BLaER1 (cell line): Measurements from ENCODE around the gene CD36.

Experiments used
- H3K27ac ChIP-seq: shearing (Covaris generic); formaldehyde crosslinking; 2 replicates; pipeline ENCODE4 v1.8.1; 2022
- H3K27me3 ChIP-seq: shearing (Covaris generic); formaldehyde crosslinking; 2 replicates; pipeline ENCODE4 v1.8.1; 2022
- H3K36me3 ChIP-seq: shearing (Covaris generic); formaldehyde crosslinking; 2 replicates; pipeline ENCODE4 v1.8.1; 2022
- H3K4me1 ChIP-seq: shearing (Covaris generic); formaldehyde crosslinking; 2 replicates; pipeline ENCODE4 v1.8.1; 2022
- H3K4me2 ChIP-seq: shearing (Covaris generic); formaldehyde crosslinking; 2 replicates; pipeline ENCODE4 v1.8.1; 2022
- H3K4me3 ChIP-seq: shearing (Covaris generic); formaldehyde crosslinking; 2 replicates; pipeline ENCODE4 v1.8.1; 2022
- H3K9ac ChIP-seq: shearing (Covaris generic); formaldehyde crosslinking; 2 replicates; pipeline ENCODE4 v1.8.1; 2022
- H3K9me3 ChIP-seq: shearing (Covaris generic); formaldehyde crosslinking; 2 replicates; pipeline ENCODE4 v1.8.1; 2022
- H4K20me1 ChIP-seq: shearing (Covaris generic); formaldehyde crosslinking; 2 replicates; pipeline ENCODE4 v1.8.1; 2022
- Cebpa-rat ChIP-seq: shearing (Covaris generic); IDR thresholded peaks from 2 replicates; pipeline ENCODE4 v1.8.1; 2022

Gene CD36

DNA sequence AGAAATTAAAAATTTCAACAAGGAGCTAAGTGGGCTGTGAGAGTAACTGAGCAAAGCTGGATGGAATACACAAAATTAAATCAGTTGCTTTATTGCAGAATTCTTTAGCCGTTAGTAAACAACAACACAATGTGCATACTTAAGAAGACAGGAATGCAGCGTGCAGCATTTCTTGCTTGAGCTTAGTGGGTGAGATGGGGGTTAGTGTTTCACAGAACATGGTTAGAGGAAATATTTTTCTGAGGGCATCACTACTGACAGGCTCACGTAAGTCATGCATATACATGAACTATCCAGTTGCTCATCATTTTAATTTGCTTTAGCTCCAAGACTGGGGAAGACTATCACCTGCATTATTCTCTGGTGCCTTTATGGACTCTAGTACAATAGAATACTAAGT, 80.8 kb downstream of the CD36 start:
- no peak overlapping the region for H3K9ac ChIP-seq
- H3K4me3 ChIP-seq = no peak overlapping the region
- H3K27ac ChIP-seq = no peak overlapping the region
- no peak overlapping the region for H3K4me2 ChIP-seq
- H3K27me3 ChIP-seq = no peaks in the 10 kb centered on the region
- TF ChIP-seq Cebpa-rat = no peak
- H3K36me3 ChIP-seq = no peaks in the 10 kb centered on the region
- H3K9me3 ChIP-seq = no peaks in the 10 kb centered on the region
- H3K4me1 ChIP-seq = no peaks in the 10 kb centered on the region
- no peaks in the 10 kb centered on the region for H4K20me1 ChIP-seq

DNA sequence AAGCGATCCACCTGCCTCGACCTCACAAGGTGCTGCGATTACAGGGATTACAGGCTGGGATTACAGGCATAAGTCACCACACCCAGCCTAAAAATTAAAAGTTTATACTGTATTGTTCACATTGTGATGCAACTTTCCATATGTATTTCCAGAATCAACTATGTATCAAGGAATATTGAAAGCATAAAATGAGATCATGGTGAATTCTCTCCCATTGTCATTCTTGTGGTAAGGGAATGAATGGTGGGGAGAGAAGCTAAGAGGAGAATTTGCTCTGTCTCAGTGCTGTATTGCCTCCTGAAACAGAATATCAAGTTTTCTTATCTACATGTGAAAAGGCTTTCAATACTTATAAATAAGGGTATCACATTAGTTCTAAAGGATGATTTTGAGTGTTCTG, 81.7 kb downstream of the CD36 start:
- no peaks in the 10 kb centered on the region for H3K36me3 ChIP-seq

DNA sequence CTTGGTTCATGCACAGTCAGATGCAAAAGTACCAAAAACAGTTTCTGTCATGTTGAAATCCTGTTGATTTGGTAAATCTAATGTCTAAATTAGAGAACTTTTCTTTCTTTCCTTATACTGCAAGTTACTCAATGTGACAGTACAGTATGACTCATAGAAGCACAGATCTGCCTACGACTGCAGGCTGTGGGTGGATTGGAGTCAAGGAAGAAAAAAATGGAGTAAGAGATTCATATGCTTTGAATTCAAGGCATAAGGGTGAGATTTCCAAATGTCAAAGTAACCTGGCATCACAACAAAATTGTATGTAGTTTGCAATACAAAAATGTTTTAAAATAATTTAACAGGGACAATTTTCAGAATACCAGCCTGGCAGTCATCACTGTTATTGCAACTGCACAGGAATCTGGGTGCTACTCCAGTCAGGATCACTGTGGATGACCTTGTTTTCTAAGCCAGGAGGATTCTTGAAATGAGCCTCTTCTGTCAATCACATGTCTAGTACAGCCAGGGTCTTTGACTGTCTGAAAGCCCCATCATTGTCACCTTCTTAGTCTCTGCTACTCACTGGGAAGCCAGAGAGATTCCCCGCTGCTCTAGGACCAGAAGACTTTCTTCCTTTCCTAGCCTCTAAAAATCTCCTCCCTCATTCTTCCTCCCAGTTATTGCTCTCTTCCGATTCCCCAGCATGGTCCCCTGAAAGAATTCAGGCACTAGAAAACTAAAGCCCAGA, 83.6 kb downstream of the CD36 start:
- H3K9me3 ChIP-seq = no peaks in the 10 kb centered on the region
- no peaks in the 10 kb centered on the region for H3K36me3 ChIP-seq
- H4K20me1 ChIP-seq = no peaks in the 10 kb centered on the region
- no peak overlapping the region for H3K27ac ChIP-seq
- H3K4me2 ChIP-seq = no peak overlapping the region
- peaks cover 22% of the 10 kb centered on the region for H3K4me1 ChIP-seq
- no peak overlapping the region for H3K4me3 ChIP-seq
- TF ChIP-seq Cebpa-rat = no peak
- H3K27me3 ChIP-seq = no peaks in the 10 kb centered on the region
- H3K9ac ChIP-seq = no peak overlapping the region

More for the DNA sequence above, 81.7 kb downstream of the CD36 start:
- no peaks in the 10 kb centered on the region for H3K9me3 ChIP-seq
- peaks cover 3% of the 10 kb centered on the region; the same call in 1 of the 2 replicates for H3K4me1 ChIP-seq
- no peak overlapping the region for H3K4me2 ChIP-seq
- no peak overlapping the region for H3K9ac ChIP-seq
- H3K27me3 ChIP-seq = no peaks in the 10 kb centered on the region
- no peaks in the 10 kb centered on the region for H4K20me1 ChIP-seq
- TF ChIP-seq Cebpa-rat = no peak
- H3K4me3 ChIP-seq = no peak overlapping the region
- H3K27ac ChIP-seq = no peak overlapping the region

DNA sequence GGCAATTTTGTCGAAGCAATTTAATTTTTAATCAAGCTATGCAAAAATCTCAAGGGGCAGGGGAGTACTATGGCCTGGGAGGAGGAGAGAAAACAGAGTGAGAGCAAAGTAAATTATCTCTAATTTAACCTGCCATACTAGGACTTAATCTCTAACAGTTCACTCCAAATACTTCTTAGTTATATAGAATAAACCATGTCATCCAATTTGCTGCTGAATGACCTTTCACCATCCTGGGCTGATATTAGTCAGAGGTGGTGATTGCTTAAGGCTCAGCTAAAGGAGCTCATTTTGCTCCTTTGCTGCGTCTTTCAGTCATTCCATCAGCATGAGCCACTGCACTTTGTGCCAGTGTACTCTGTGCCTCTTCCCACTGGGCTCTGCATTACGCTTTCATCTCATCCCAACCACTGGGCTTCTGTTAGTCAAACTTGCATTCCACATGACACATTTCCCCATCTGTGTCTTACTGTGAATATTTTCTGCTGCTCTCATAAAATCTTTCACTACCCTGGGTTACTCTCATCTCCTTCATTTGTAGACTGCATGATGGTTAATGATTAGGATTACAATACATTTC, 84.3 kb downstream of the CD36 start:
- no peak overlapping the region for H3K4me3 ChIP-seq
- H3K27me3 ChIP-seq = no peaks in the 10 kb centered on the region
- no peaks in the 10 kb centered on the region for H3K9me3 ChIP-seq
- no peak overlapping the region for H3K4me2 ChIP-seq
- no peak overlapping the region for H3K9ac ChIP-seq
- no peaks in the 10 kb centered on the region for H3K36me3 ChIP-seq
- TF ChIP-seq Cebpa-rat = no peak
- H4K20me1 ChIP-seq = no peaks in the 10 kb centered on the region
- H3K27ac ChIP-seq = no peak overlapping the region
- peaks cover 28% of the 10 kb centered on the region for H3K4me1 ChIP-seq

DNA sequence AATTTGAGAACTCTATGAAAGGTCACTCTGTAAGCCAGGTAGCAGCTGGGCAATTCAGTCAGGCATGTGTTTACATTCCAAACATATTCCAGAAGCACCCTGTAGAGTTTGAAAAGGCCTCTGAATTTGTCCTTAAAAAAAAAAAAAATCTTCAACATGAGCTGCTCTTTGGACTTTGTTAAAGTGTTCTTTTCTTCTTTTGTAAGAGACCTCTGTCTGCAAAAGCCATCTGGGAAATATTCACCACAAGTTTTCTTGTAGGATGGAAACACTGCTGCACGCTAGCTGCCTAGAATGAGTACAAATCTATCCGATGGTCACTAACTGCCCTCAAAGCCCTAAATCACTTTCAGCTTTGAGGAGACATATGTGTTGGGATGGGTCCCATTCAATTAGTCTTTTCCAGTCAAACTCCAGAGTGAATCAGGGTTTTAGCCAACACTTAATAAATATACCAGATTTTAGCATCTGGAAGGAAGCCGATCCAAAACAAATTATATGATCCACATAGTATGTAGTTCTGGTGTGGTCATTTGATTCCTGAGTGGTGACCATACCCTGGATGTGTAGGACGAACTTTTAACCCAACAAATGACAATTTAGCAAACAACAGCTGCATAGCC, 85.9 kb downstream of the CD36 start:
- Histone ChIP-seq H3K36me3 (no peaks in the 10 kb centered on the region), H3K4me3 (no peak overlapping the region), H3K9ac (no peak overlapping the region), H3K4me1 (peaks cover 28% of the 10 kb centered on the region), H3K4me2 (no peak overlapping the region; the same call in 1 of the 2 replicates), H3K9me3 (no peaks in the 10 kb centered on the region), H3K27me3 (no peaks in the 10 kb centered on the region), H3K27ac (no peak overlapping the region), H4K20me1 (no peaks in the 10 kb centered on the region)
- TF ChIP-seq Cebpa-rat = no peak

DNA sequence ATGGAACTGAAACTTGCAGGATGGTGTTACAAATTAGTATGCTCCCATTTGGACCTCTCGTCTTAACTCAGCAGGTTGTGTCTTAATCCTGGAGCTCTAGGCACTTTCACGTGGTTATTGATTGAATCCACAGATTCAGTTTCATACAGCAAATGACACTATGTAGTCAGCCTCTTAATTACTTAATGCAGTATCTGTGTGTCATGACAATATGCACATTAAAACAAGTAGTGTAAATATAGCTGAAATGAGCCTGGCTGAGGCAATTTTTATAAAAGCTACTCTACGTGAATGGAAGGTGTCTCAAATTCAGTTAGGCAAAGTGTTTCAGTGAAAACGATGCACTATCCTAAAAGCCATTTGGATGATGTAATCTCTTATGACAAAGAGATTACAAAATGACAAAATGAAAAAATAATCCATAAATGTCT, 86.8 kb downstream of the CD36 start:
- peak overlapping the region; percentile 7; the same call in 1 of the 2 replicates for H3K4me2 ChIP-seq
- no peak for TF ChIP-seq Cebpa-rat
- H3K27ac ChIP-seq = no peak overlapping the region
- no peaks in the 10 kb centered on the region for H4K20me1 ChIP-seq
- H3K4me3 ChIP-seq = no peak overlapping the region
- no peaks in the 10 kb centered on the region for H3K27me3 ChIP-seq
- no peaks in the 10 kb centered on the region for H3K36me3 ChIP-seq
- H3K9ac ChIP-seq = no peak overlapping the region
- no peaks in the 10 kb centered on the region for H3K9me3 ChIP-seq
- peaks cover 28% of the 10 kb centered on the region for H3K4me1 ChIP-seq
